ENCODE measurements around the gene RNF212B. TPM values are rescaled to one million over a fixed set of nuclear protein-coding genes. Genes with fewer than 3 reads are reported as not detected.

RNF212B gene
- polyA plus RNA-seq, 1 experiment: not detected

DNA sequence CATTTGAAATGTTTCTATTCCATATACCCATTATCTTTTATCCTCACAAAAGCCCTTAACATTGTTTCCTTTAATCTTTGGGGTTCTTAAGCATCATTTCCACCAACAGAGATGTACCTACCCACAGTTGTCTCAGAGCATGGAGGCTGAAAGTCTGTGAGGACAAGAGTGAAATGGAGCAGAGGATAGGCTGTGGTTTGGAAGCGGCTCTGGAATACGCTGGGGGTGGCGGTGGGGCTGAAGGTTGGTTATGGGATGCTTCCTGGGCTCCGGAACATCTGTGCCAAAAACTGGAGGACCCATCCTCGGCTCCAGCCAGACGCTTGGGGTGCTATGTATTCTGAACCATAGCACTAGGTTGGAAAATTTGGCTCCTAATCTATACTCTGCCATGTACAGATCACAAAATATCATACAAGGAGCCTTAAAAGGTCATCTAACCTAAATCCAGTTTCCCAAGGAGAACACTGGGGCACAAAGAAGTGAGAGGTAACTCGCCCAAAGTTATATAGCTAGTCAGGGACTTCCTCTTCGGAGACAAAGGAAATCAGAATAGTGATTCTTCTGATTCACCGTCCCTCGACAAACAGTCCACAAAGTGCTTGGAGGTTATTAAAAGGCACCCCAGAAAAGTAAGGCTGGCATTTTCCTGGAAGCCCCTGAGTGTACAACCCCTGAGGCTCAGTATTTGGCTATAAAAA lies 62.4 kb downstream of the RNF212B start:
- ChIA-PET POLR2A (interaction anchor here (0.6 to 1.3 kb wide), 2 partner anchors 14 to 258 kb away, joined by 5 to 11 read pairs; partner anchors contain the start of gene HOMEZ), CTCF (interaction anchor here (0.6 to 2.8 kb wide), 19 partner anchors 8 to 205 kb away, joined by 3 to 27 read pairs (median 7); partner anchors contain the start of genes ACIN1, C14orf119, HOMEZ and PABPN1)
- H3K4me3 ChIP-seq (ENCODE audit: low read depth, low read length): peak overlapping the region; percentile 79
- no peaks in the 10 kb centered on the region for H3K27me3 ChIP-seq (ENCODE audit: control insufficient read depth, insufficient read depth, low read length)
- H3K9me3 ChIP-seq (ENCODE audit: control insufficient read depth, insufficient read depth, low read length): no peaks in the 10 kb centered on the region; the same call in 1 of the 2 replicates
- DNase-seq (ENCODE audit: low read depth, low spot score): no peak
- peak overlapping the region; percentile 98 for H3K27ac ChIP-seq (ENCODE audit: low read depth, low read length)
- TF ChIP-seq, protein P1, sequence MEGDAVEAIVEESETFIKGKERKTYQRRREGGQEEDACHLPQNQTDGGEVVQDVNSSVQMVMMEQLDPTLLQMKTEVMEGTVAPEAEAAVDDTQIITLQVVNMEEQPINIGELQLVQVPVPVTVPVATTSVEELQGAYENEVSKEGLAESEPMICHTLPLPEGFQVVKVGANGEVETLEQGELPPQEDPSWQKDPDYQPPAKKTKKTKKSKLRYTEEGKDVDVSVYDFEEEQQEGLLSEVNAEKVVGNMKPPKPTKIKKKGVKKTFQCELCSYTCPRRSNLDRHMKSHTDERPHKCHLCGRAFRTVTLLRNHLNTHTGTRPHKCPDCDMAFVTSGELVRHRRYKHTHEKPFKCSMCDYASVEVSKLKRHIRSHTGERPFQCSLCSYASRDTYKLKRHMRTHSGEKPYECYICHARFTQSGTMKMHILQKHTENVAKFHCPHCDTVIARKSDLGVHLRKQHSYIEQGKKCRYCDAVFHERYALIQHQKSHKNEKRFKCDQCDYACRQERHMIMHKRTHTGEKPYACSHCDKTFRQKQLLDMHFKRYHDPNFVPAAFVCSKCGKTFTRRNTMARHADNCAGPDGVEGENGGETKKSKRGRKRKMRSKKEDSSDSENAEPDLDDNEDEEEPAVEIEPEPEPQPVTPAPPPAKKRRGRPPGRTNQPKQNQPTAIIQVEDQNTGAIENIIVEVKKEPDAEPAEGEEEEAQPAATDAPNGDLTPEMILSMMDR (IDR thresholded peaks at IDR 0.05; ENCODE audit: low read depth, low read length): no peak

DNA sequence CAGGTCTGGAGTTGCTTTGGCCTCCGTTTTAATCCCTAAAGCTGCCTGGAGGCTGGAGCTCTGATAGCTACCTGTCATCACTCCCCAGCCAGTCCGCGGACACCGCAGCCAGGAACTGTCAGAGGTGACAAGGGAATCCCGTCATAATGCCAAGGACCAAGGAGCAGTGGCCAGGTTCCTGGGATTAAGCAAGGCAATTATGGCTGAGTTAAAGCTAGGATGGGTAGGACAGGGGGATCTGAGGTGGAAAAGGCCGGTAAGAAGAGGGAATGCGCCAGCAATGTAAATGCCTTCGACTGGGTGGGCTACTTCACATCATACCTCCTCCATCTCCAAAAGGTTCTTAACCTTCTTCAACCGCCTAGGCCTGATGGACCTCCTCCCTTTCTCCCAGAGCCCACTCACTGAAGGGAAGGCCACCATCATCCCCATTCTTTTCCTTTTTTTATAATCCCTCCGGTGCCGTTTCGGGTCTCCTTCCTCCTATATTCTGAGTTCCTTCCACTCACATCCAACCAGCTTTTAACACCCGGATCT lies 63.0 kb downstream of the RNF212B start:
- TF ChIP-seq, protein P1 (IDR thresholded peaks at IDR 0.05; ENCODE audit: low read depth, low read length): no peak
- POLR2A ChIA-PET: interaction anchor here (0.7 to 2.8 kb wide), 3 partner anchors 15 to 26 kb away, joined by 3 to 28 read pairs (median 11); partner anchors contain the start of genes HOMEZ and PABPN1
- Histone ChIP-seq H3K9me3 (ENCODE audit: control insufficient read depth, insufficient read depth, low read length) (no peaks in the 10 kb centered on the region; the same call in 1 of the 2 replicates), H3K4me3 (ENCODE audit: low read depth, low read length) (peak overlapping the region; percentile 79), H3K27me3 (ENCODE audit: control insufficient read depth, insufficient read depth, low read length) (no peaks in the 10 kb centered on the region), H3K27ac (ENCODE audit: low read depth, low read length) (peak overlapping the region; percentile 98)
- CTCF ChIA-PET: interaction anchor here (0.5 to 2.8 kb wide), 39 partner anchors 9 to 797 kb away, joined by 3 to 27 read pairs (median 4); partner anchors contain the start of genes ACIN1, C14orf119, HOMEZ and PABPN1
- DNase-seq (ENCODE audit: low read depth, low spot score): no peak

DNA sequence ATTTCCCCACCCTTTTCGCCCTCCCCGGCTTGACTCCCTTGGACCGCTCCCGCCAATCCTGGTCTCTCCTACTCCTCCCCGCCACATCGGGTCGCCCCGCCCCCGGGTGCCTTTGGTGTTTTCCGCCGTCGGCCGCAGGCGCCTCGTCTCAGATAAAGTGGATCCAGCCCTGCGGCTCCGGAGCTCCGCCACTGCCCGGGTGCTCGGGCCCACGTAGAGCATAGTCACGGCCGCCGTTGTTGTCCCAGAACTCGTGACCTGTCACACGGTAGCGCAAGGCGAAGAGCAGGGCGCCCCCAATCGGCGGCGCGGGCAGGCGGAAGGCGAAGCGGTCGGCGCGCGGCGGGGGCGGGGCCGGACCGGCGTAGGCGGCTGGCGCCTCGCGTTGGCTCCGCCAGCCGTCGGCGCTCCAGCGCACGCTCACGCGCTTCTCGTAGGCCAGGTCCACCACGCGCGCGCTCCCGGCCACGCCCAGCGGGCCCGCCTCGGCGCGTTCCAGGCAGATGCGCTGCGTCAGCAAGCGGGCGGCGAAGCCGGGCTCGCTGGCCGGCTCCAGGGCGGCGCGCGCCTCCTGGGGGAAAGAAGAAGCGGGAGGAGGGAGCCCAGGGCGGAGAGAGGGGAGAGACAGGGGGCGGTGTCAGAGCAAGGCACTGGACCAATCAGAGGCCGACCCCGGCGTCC lies 63.7 kb downstream of the RNF212B start:
- CTCF ChIA-PET: interaction anchor here (0.5 to 2.8 kb wide), 41 partner anchors 9 to 796 kb away, joined by 3 to 27 read pairs (median 4); partner anchors contain the start of genes ACIN1, C14orf119, HOMEZ and PABPN1
- POLR2A ChIA-PET: interaction anchor here (0.6 to 2.8 kb wide), 6 partner anchors 15 to 894 kb away, joined by 3 to 28 read pairs (median 4); partner anchors contain the start of genes ACIN1, C14orf119, HOMEZ and PABPN1

DNA sequence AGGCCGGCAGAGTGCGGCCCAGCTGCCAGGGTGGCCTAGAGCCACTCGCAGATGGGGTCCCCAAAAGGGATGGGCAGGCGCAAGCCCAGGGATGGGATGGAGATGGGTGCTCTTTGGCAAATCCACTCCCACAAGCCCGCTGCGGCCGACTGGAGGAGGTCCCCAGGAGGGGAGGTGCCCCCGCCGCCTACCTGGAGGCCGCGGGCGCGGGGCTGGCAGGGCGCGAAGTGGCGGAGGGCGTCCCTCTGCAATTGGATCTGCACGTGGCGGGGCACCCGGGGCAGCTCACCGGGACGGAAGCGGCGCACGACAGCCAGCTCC lies 64.2 kb downstream of the RNF212B start:
- DNase-seq (ENCODE audit: low read depth, low spot score): no peak
- Histone ChIP-seq H3K27me3 (ENCODE audit: control insufficient read depth, insufficient read depth, low read length) (no peaks in the 10 kb centered on the region), H3K9me3 (ENCODE audit: control insufficient read depth, insufficient read depth, low read length) (no peaks in the 10 kb centered on the region; the same call in 1 of the 2 replicates), H3K4me3 (ENCODE audit: low read depth, low read length) (peak overlapping the region; percentile 74), H3K27ac (ENCODE audit: low read depth, low read length) (peak overlapping the region; percentile 61)
- TF ChIP-seq, protein P1 (IDR thresholded peaks at IDR 0.05; ENCODE audit: low read depth, low read length): no peak
- POLR2A ChIA-PET: interaction anchor here (0.6 to 2.8 kb wide), 4 partner anchors 20 to 893 kb away, joined by 3 to 28 read pairs (median 4); partner anchors contain the start of genes ACIN1, C14orf119, PABPN1 and TM9SF1
- CTCF ChIA-PET: interaction anchor here (0.8 to 2.8 kb wide), 9 partner anchors 10 to 240 kb away, joined by 3 to 24 read pairs (median 5); partner anchors contain the start of genes HOMEZ and SLC22A17

More for the DNA sequence above, 63.7 kb downstream of the RNF212B start:
- Histone ChIP-seq H3K27ac (ENCODE audit: low read depth, low read length) (peak overlapping the region; percentile 98), H3K9me3 (ENCODE audit: control insufficient read depth, insufficient read depth, low read length) (no peaks in the 10 kb centered on the region; the same call in 1 of the 2 replicates), H3K4me3 (ENCODE audit: low read depth, low read length) (peak overlapping the region; percentile 79), H3K27me3 (ENCODE audit: control insufficient read depth, insufficient read depth, low read length) (no peaks in the 10 kb centered on the region)
- peak; percentile 92 for DNase-seq (ENCODE audit: low read depth, low spot score)
- TF ChIP-seq, protein P1 (IDR thresholded peaks at IDR 0.05; ENCODE audit: low read depth, low read length): peak; percentile 60
